HT-29 (cell line): Measurements from ENCODE around the gene HM13. TPM values are rescaled to one million over a fixed set of nuclear protein-coding genes. Genes with fewer than 3 reads are reported as not detected.
A peak's percentile ranks its signal among the peaks of the same experiment; 100 is the strongest.
"Not testable (repeated sequence)": the region's sequence is repeated elsewhere in the genome, so short reads cannot be mapped to it uniquely, and the experiment has no call there.

Source experiments
- DNase-seq: peaks from one replicate; pipeline ENCODE4 v3.0.0-alpha.2; 2015; ENCODE audit warnings: low spot score
- total RNA-seq: library from RNA; depleted of rRNA; stranded (reverse); fragments of >200 nt; shearing (Covaris generic); gene quantifications from 2 replicates; pipeline ENCODE4 v1.2.3, GENCODE V29; 2014

HM13 gene
- total RNA-seq, 1 experiment from 2014 or later = 115 TPM

GRCh38 chr20:31566658-31567379, 52.6 kb downstream of the HM13 start:
- DNase-seq = peak; percentile 84

GRCh38 chr20:31567380-31567720, 53.1 kb downstream of the HM13 start:
- DNase-seq = no peak

- no peak for DNase-seq
Observed at GRCh38 chr20:31568041-31568731, 53.9 kb downstream of the HM13 start.

GRCh38 chr20:31568773-31569162, 54.5 kb downstream of the HM13 start:
- DNase-seq = no peak

- DNase-seq = peak; percentile 81
Observed at GRCh38 chr20:31569163-31570020, 55.1 kb downstream of the HM13 start.

DNA sequence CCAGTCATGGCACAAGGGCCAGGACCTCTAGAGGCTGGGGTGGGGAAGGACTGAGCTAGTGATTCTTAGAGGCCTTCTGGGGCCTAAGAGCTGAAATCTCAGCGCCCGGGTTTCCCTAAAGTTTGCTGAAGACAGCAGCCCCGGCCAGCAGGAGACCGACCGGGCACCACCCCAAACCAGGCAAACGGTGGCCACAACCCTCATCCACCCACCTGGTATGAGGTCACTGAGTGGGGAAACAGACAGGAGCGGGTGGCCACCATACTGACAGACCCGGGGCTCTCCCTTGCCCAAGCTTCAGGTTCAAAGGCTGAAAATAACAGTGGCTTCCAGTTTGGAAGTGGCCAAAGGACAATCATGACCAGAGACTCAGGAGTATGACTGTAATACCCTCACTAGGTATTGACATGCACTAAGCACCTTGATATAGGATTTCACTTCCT, 55.8 kb downstream of the HM13 start:
- peak; percentile 34 for DNase-seq

DNA sequence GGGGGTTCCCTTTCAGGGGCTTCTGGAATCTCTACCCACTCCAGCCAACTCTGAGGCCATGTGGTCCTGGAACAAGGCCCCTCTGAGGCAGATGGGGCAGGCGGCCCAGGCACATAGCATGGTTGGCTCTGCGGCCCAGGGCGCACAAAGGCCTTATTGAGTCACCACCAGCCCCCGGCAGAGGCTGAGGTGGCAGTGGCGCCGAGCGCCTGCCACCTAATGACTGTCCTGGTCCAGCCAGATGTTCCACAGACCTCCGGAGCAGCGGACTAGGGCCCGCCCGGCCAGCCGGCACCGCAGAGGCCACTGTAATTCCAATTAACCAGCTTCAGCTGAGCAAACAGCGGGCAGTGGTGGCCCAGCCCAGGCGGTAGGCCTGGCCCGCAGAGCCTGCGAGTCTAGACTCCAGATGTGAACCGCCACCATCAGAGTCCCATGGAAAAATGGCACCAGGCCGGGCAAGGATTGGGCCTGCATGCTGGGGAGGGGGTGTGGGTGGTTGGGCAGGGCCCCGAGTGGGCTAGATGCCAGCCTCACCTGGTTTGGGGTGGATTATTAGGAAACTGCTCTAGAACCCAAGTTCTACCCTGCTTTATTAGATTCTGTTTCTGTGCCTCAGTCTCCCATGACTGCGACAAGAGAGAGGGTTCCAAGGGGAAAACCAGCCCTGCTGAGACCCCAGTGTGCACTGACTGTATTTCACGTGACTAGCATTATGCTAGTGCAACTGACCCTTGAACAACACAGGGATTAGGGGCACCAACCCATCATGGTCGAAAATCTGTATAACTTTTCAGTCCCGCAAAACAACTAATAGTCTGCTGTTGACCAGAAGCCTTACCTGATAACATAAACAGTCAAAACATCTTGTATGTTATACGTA, 56.7 kb downstream of the HM13 start:
- DNase-seq = no peak

- DNase-seq = no peak
Observed at GRCh38 chr20:31572042-31572700, 57.9 kb downstream of the HM13 start.

- peak; percentile 100 for DNase-seq
Observed at GRCh38 chr20:31572701-31573554, 58.7 kb downstream of the HM13 start.

GRCh38 chr20:31573555-31574321, 59.5 kb downstream of the HM13 start:
- DNase-seq = peak; percentile 82

DNA sequence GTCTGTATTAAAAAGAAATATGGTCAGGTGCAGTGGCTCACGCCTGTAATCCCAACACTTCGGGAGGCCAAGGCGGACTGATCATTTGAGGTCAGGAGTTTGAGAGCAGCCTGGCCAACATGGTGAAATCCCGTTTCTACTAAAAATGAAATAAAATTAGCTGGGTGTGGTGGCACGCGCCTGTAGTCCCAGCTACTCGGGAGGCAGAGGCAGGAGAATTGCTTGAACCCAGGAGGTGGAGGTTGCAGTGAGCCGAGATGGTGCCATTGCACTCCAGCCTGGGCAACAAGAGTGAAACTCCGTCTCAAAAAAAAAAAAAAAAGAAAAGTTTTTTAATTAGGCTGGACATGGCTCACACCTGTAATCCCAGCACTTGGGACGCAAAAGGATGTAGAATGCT, 60.7 kb downstream of the HM13 start:
- DNase-seq = not testable (repeated sequence)

GRCh38 chr20:31576751-31577150, 62.5 kb downstream of the HM13 start:
- DNase-seq = no peak

- DNase-seq = no peak
Observed at GRCh38 chr20:31577194-31577593, 63.0 kb downstream of the HM13 start.

- DNase-seq = no peak
Observed at GRCh38 chr20:31578448-31579138, 64.4 kb downstream of the HM13 start.

DNA sequence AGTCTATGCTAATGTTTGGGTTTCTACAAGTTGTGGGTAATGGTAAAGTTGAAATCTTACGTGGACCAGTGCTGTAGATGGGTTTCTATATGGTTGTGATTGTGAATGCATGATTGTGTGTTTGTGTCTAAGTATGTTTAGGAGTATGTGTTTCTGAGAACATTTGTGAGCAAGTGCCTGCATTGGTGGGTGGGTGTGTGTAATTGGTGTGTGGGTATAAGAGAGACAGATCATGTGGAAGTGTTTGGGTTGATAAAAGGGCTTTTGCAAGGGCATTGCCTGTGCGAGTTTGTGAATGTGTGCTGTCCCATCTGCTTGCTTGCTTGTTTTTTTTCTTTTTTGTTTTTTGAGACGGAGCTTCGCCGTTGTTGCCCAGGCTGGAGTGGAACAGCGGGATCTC, 65.0 kb downstream of the HM13 start:
- DNase-seq = no peak

DNA sequence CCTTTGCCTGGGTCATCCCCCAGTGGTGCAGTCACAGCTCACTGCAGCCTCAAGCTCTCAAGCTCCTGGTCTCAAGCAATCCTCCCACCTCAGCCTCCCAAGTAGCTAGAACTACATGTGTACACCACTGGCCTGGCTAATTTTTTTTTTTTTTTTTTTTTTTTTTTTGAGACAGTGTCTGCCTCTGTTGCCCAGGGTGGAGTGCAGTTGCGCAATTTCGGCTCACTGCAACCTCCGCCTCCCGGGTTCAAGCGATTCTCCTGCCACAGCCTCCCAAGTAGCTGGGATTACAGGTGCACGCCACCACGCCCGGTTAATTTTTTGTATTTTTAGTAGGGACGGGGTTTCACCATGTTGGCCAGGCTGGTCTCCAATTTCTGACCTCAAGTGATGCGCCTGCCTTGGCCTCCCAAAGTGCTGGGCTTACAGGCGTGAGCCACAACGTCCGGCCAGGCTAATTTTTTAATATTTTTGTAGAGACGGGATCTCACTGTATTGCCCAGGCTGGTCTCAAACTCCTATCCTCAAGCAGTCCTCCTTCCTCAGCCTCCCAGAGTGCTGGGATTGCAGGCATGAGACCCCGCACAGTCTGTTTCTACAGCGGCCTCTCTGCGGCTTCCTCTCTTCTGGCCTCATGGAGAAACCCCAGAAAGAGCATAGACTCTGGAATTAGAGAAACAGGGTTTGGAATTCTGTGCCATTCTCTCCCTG, 65.9 kb downstream of the HM13 start:
- not testable (repeated sequence) for DNase-seq

DNA sequence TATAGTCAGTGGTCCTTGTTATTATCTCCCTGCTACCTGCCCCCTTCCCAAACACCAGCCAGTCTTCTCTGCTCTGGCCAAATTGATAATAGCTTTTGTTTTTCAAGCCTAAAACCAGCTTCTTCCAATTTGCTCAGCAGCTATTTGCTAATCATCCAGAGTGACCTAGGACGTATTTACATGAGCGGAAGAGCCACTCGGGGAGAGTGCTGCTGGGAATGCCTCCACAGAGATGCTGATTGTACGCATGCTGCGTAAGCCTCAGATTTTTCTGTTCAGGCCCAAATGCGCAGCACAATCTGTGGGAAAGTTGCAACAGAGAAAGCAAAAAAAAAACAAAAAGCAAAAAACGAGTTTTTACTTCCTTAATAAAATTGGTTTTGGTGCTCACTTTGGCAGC, 66.5 kb downstream of the HM13 start:
- no peak for DNase-seq

- DNase-seq = no peak
Observed at GRCh38 chr20:31581391-31581790, 67.1 kb downstream of the HM13 start.
